AG08395 (cell line): ENCODE data around the gene STYXL1.

Source experiments
- DNase-seq: peaks from one replicate; pipeline ENCODE4 v3.0.0; 2012; ENCODE audit warnings: mixed read lengths, low spot score

STYXL1 gene

GRCh38 chr7:75992083-75992755 is 55.6 kb downstream of the STYXL1 start:
- no peak for DNase-seq

GRCh38 chr7:75991531-75992082 is 56.2 kb downstream of the STYXL1 start:
- no peak for DNase-seq

- no peak for DNase-seq
Measured at GRCh38 chr7:75989500-75990388, 58.1 kb downstream of the STYXL1 start.

- DNase-seq = no peak
Measured at GRCh38 chr7:75988568-75989499, 59.0 kb downstream of the STYXL1 start.

GRCh38 chr7:75987805-75988567 is 59.8 kb downstream of the STYXL1 start:
- no peak for DNase-seq

GRCh38 chr7:75987026-75987804 is 60.6 kb downstream of the STYXL1 start:
- no peak for DNase-seq

GRCh38 chr7:75986147-75986781 is 61.5 kb downstream of the STYXL1 start:
- no peak for DNase-seq

GRCh38 chr7:75985518-75986146 is 62.2 kb downstream of the STYXL1 start:
- no peak for DNase-seq

GRCh38 chr7:75985009-75985517 is 62.7 kb downstream of the STYXL1 start:
- no peak for DNase-seq

GRCh38 chr7:75984130-75985008 is 63.4 kb downstream of the STYXL1 start:
- no peak for DNase-seq

- no peak for DNase-seq
Measured at GRCh38 chr7:75983471-75984129, 64.2 kb downstream of the STYXL1 start.

GRCh38 chr7:75982306-75983064 is 65.3 kb downstream of the STYXL1 start:
- no peak for DNase-seq

GRCh38 chr7:75981453-75982305 is 66.1 kb downstream of the STYXL1 start:
- no peak for DNase-seq

- DNase-seq = no peak
Measured at GRCh38 chr7:75981203-75981452, 66.7 kb downstream of the STYXL1 start.

- no peak for DNase-seq
Measured at GRCh38 chr7:75980430-75981202, 67.2 kb downstream of the STYXL1 start.
